HG02943 (cell line): ENCODE measurements around the gene NFYC.

ENCODE experiments used
- ATAC-seq: cut with Tn5 transposase; IDR thresholded peaks from one replicate; pipeline ENCODE4 v1.9.1; 2021; ENCODE audit warnings: mild to moderate bottlenecking, low read depth, moderate library complexity; ENCODE audit not compliant: unreplicated experiment

The NFYC gene

DNA sequence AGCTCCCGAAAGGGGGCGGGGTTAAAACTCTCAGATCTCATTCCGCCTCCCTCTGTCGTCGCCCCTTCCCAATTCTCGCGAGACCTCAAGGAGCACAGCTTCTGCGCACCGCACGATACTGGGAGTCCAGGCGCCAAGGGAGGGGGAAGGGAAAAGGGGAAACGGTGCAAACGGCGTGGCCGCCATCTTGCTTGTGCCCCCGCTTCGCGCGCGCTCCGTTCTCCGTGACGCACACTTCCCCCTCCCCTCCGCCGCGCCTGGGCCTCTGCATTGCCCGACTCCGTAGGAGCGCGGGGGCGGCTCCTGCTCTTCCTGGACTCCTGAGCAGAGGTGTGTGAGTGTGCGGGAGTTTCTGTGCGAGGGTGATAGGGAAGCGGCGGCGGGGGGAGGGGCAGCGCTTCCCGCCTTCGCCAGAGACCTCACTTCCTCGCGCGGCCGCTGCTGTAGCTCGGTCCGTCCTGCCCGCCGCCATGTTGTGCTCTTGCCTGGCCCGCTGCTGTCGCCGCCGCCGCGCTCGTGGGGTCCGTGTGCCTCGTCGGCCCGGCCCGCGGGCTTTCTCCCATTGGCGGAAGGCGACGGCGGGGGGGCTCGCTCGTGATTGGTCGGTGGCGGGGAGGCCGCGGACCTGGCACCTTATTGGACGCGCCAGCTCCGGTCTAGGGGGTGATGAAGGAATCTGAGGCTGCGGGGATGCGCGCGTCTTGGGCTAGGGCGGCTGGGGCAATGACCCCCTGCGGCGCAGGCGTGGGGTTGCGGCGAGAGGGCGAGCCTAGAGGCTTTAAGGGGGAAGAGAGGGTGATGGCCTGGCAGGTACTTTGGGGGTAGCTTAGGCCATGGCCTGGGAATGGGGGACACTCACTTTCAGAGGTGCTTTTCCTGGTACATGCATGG is at the start of gene NFYC:
TSS of gene NFYC (plus strand) at position 167 of the 891 bp plus-strand sequence. CDS start 47,140 bp downstream, outside the sequence.
- ATAC-seq, result peak; percentile 81

DNA sequence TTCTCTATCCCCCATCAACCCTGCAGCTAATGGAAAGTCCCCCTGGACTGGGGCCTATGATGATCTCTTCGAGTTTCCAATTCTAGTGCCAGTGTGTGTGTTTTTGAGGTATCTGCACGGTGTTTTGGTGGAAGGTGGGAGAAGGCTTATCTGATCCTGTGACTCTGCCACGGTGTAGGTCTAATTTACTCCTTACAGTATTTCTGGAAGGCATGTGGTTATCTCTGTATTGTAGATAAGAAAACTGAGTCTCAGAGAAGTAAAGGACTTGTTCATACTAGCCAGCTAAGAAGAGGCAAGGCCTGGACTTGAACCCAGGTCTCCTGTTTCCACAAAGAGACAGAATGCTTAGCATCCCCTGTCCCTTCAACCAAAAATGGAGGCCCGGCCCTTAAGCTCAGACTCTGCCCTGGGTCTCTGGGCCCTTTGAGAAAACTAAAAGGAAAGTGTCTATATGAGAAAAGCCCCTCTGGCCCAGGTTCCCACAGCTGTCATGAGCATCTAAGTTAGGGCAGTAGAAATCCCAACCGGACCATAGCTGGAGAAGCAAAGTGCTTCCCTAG is 46.3 kb upstream of the NFYC start:
- no peak for ATAC-seq

DNA sequence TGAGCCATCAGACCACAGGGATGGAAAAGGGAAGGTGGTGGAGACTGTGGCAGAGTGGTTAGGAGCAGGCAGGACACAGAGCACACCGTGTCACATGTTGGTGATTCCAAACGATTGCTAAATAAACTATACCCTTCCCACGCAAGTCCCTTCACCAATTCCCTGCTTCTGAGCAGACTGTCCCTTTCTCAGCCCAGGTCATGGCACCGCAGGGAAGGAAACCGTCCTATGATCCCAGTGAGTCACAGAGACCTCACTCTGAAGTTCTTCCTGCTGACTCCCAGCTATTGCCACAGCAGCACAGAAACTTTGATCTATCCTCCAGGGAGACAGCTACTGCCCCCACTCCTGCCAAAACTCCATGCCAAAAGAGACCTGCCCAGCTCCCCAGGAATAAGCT is 45.2 kb upstream of the NFYC start:
- ATAC-seq, result no peak

DNA sequence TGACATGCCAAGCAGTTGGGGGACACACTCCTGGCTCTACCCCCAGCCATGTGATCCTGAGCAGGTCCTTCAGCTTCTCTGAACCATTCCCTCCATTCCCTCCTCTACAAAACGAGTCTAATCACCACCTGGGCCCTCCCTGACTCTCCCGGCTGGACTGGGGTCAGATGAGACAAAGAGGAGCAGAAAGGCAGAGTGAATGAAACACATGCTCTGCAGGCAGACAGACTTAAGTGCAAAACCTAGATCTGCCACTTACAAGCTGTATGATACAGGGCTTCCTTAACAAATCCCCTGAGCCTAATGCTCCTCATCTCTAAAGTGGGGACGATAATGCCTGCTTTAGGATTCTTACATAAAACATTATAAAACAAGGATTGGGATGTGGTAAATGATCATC is 43.3 kb upstream of the NFYC start:
- no peak for ATAC-seq

DNA sequence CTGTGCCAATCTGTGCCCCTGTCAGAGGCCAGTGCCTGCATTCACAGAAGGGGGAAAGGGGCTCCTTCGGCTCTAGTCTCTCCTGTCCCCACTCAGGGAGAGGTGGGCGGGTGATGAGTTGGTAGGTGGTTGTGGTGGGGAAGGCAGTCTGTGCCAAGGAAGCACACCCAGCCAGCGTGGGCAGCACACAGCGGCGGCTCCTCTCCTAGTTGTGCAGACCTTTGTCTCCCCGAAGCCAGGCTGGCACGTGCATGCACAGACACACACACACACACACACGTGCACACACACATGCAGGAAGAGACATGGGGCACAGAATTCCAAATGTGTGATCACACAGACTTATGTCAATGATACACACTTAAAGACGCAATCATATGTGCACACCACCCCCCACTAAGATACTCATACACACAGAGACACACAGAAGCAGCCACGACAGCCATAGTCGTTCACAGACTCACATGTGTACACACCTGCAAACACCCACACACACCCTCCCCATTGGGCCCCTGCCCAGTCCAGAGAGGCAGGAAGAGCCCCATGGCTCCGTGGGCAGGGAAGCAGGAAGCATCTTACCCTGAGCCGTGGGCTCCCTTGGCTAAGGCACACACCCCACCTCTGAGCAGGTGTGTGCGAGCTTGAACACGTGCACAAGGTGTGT is 42.4 kb upstream of the NFYC start:
- ATAC-seq, result no peak

DNA sequence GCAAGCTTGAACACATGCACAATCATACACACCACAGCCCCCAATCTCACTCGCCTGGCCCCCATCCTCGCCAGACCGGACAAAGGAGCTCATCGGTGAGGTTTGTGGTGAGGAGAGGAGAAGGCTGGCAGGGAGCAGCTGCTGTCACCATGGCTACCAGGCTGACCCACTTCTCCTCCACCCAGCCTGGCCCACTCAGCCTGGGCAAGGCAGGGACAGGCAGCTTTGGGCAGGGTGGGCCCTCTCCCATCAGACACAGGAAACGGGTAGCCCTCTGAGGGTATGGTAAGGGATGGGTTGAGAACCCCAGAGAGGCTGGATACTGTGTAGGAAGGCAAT is 41.9 kb upstream of the NFYC start:
- no peak for ATAC-seq

DNA sequence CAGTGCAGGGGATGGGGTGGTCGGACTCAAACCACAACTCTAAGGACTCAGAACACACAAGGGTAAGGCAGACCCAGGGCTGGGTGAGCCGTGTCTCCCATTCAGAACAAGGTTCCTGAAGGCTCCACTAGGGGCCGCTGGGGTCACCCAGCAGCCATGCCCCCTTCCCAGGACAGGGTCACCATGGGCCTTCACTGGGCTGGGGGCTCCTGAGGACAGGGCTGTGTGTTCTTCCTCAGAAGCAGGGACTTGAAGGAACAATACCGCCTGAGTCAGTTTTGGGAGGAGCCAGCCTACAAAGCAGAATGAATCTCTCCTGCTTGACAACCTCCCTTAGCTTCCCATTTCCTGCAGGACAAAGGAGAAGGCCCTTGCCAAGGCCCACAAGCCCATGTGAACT is 41.4 kb upstream of the NFYC start:
- ATAC-seq, result no peak

DNA sequence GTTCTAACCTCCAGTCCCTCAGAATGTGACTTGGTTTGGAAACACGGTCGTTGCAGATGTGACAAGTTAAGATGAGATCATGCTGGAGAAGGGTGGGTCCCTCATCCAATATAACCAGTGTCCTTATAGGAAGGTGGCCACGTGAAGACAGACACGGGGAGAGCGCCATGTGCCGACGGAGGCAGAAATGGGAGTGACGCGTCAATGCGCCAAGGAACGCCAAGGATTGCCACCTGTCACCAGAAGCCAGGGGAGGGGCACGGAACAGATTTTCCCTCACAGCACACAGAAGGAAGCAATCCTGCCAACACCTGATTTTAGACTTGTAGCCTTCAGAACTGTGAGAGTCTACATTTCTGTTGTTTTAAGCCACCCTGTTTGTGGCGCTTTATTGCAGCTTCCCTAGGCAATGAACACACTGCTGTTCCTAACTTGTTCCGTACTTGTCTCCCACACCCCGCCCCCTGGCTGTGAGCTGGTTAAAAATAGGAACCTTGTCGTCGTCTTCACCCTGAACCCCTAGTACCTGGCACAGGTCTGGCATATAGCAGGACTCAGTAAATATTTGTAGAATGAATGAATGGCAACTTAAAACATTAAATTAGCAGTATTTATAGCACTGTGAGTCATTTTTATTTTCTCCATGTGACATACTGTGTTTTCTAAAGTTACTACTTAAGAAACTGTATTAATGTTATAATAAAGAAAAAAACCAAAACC is 40.2 kb upstream of the NFYC start:
- ATAC-seq, result no peak

DNA sequence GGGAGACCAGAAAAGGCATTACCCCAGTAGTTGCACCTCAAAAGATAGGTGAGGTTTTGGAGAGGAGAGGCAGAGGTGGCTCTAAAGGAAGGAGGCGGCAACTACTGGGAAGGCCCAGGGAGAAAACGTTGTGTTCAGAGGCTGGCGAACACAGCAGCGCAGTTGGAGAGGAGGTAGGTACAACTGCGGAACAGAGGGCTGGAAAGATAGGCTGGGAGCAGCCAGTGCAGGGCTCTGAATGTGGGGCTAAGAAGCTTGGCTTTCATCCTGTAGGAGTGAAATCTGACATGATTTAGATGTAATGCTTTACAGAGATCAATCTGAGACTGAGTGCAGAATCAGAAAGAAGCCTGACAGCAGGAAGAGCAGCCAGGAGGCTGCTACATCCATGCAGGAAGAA is 39.0 kb upstream of the NFYC start:
- ATAC-seq, result no peak

DNA sequence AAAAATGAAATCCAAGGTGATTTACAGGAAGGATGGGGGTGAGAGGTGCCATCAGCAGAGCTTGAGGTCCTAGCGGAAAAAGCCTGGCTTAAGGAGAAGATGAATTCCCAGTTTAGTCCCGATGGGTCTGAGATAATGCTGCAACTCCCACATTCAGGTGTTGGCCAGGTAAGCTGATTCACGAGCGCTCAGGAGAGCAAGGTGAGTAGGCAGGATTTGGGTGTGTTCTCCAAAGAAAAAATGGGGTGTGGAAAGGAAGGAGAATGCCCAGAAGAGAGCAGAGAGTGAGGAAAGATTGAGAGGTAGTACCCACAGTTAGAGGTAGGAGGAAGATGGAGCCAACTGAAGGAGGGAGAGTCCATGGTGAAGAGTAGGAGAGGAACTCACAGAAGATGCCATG is 38.5 kb upstream of the NFYC start:
- ATAC-seq, result no peak

DNA sequence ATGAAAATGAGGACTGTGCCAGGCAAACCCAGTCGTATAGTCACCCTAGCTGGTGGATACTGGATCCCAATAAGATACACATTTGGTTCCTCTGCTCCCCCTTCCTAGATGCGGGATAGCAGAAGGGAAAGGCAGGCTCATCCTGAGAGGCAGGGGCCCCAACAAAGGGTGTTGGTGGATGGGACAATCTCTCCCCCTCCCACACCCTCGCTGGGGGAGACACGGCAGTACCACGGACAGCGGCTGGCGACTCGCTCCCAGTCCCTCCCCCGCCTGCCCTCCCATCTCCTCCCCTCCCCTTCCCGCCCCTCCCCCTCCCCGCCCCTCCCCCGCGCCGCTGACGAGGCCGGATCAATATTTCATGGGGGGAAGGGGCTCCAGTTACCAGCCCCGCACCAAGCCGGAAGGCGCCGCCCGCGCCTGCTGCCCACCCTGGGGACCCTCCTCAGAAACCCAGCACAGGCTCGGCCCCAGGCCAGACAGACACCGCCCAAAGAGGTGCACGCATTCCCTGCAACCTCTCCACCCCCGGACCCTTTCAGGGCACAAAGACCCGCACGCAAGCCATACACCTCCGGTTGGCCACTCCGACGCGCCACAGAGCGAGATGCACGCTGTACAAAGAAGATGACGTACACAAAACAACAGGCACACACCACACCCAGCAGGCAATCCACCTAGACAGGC is 37.5 kb upstream of the NFYC start:
- no peak for ATAC-seq

DNA sequence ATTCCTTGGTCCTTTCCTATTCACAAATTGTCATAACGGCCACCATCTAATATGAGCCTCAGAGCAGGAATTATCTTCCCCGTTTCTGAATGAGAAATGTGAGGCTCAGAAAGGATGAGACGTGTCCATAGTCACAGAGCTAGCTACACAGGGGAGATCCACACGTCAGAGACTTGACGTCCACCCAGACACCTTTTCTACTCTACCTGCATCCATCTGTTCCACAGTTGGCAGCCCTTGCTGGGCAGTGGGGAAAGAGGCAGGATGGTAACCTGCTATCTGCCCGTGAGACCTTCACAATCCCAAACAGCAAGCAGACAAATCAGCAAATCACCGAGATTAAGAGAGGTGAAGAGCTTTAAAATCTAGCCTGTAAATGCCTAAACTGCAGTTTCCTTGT is 34.5 kb upstream of the NFYC start:
- no peak for ATAC-seq

DNA sequence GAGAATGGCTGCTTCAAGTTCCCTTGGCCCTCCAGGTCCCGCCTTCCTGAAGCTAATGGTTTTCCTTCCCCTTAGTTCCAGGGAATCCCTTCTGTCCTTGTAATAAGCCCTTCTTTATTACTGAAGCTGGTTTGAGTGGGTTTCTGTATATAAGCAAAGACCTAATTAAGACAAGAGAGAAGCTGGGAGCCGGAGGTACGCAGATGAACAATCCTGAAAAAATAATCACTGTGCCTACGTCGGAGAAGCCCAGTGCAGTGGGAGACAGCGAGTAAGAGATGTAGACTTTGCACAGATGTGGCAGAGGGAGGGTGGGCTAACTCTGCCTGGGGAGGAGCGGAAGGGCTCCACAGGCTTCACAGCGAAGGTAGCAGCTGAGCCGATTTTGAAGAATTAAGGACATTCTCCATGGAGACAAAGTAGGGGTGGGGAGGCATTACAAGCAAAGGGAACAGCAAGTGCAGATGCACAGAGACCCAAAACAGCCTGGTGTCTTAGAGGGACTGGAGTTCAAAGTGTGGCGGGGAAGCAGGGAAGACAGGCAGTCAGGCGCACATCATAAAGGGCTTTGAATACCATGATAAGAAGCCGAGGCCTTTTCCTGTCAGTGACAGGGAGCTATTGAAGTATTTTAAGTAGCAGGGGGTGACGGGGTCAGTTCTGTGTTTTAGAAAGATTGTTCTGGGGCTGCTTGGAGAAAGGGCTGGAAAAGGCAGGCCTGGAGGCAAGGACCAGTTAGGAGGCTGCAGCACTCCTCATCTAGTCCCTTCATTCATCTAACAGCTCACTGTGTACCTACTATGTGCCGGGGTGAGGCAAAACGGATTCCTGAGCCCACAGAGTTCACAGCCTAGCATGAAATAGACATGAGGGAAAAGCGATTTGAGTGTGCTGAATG is 32.5 kb upstream of the NFYC start:
- ATAC-seq, result no peak

DNA sequence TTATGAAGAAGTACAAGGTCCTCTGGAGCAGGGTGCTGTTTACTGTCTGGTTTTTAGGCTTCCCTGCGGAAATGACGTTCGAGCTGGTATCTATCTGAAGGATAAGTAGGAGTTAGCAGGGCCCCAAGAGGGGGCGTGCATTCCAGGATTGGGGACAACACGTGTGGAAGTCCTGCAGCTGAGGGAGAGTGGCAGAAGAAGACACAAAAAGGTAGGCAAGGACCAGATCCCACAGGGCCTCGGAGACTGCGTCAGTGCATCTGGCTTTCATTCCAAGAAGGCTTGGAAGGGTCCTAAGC is 31.9 kb upstream of the NFYC start:
- no peak for ATAC-seq

DNA sequence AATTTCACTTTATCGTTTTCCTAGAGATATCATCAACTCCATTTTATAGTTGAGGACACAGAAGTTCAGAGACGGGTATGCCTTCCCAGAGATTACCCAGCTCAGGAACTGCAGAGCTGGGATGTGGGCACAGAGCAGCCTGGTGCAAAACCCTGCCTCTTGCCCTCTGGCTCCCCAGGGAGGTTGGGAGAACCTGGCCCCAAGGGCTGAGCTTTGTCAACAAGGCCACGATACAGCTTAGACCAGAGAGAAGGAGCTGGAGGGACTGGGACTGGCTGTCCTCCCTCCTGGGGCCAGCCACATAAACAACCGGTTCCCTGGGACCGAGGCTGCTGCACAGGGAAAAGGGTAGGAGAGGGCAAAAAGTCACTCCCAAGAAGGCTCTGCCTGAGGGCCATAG is 29.8 kb upstream of the NFYC start:
- ATAC-seq, result no peak

DNA sequence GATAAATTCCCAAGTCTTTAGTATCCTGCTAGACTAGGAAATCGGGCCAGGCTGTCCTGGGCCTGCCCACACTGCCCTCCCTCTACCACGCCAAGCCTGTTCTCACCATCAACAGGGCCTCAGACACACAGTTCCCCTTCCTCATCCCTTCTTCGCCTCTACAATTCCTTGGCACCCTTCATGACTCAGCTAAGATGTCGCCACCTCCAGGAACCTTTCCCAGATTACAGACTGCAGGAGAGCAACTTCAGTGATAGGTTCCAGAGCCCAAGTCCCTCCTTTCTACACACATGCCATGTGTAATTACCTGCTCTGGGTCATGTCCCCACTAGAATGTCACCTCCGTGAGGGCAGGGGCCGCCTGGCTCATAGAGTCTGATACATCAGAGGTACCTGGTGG is 29.4 kb upstream of the NFYC start:
- ATAC-seq, result no peak

DNA sequence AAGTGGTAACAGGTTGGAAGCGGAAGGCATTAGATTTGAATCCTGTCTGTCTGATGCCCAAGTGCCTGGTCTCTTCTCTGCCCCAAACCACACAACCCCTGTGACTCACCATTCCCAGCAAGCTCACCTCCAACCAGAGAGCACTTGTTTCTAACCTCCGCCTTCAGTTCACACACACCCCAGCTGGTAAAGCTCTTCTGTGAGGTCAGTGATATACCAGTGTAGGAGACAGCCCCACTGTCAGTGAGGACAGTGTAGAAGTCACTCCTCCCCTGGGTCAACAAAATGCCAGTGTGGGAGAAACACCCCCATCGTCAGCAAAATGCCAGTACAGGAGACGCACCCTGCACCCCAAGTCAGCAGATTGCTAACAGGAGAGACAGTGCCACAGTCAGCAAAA is 28.6 kb upstream of the NFYC start:
- ATAC-seq, result no peak

DNA sequence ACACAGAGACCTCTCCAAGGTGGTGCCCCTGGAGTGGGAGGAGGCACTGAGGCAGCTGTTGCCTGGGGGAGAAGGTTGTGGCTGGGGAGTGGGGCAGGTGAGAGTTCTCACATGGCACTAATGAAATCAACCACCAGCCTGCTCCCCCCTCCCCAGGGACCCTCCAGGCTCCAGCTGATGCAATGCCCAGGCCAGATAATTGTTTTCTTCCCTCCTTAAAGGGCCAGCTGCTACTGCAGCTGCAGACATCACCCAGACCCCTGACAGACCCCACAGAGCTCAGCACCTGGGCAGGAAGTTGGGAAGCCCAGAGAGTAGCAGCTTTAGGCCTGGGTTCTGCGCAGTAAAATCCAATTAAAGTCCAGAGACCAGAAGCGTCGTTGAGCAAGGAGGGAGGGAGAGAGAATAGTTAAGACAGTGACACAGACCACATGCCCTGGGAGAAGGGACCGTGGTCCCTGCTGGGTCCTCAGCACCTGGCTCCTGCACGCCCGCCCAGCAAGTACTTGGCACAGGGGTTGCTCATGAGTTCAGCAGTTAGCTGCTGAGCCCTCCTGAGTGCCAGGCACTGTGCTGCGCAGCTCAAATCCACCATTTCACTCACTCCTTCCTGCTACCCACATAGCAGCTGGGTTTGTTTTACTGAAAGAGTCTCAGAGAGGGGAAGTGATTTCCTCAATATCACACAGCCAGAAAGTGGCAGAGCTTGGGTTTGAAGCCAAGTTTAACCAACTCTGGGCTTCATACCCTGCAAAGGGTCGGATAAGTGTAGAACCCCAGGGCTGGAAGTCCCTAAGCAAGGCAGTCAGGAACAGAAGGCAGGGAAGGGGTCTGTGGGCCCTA is 28.0 kb upstream of the NFYC start:
- ATAC-seq, result no peak

DNA sequence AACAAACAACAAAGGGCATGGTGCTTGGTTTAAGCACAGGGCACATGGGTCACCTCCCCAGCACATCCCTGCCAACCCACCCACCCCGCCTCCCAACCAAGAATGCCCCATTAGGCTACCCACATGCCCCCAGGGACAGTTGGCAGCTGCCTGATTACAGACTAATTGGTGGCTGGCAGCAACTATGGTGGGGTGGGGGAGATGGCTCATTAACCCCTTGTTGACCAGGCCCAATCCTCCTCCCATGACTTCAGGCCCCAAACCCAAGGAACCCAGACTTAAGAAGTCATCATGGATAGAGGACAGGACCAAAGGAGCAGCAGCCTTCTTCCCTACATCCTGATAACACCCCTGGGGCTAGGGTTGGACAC is 27.4 kb upstream of the NFYC start:
- ATAC-seq, result no peak
